Muscle of arm (tissue), 14 donors: Measurements from ENCODE around the gene CTRB2. TPM values are rescaled to one million over a fixed set of nuclear protein-coding genes. Genes with fewer than 3 reads are reported as not detected.

Experiments
- DNase-seq: peaks from one replicate; pipeline ENCODE4 v3.0.0-alpha.2; 2013
- long read RNA-seq, 11 donors: transcript quantifications; one replicate each; lab custom pipeline, GENCODE V29; 2026
- polyA plus RNA-seq, 12 donors: library from polyadenylated mRNA; unstranded; fragments of 120-200 nt; gene quantifications; one replicate each; pipeline ENCODE4 v1.2.1, GENCODE V29; 2013; ENCODE audit not compliant: insufficient read length in 12 of 12

The CTRB2 gene
- under 1 TPM in 6 of 12 donors, not detected in 6; 0.17 to 0.85 (median 0.44) TPM for polyA plus RNA-seq
- long read RNA-seq, donor 1 = 0 reads
- long read RNA-seq, donor 2 = 0 reads
- long read RNA-seq, donor 3 = 0 reads
- long read RNA-seq, donor 4 = 0 reads
- long read RNA-seq, donor 5 = 0 reads
- long read RNA-seq, donor 6 = 0 reads
- long read RNA-seq, donor 7 = 0 reads
- long read RNA-seq, donor 8 = 0 reads
- long read RNA-seq, donor 9 = 0 reads
- long read RNA-seq, donor 10 = 0 reads
- long read RNA-seq, donor 11 = 0 reads

DNA sequence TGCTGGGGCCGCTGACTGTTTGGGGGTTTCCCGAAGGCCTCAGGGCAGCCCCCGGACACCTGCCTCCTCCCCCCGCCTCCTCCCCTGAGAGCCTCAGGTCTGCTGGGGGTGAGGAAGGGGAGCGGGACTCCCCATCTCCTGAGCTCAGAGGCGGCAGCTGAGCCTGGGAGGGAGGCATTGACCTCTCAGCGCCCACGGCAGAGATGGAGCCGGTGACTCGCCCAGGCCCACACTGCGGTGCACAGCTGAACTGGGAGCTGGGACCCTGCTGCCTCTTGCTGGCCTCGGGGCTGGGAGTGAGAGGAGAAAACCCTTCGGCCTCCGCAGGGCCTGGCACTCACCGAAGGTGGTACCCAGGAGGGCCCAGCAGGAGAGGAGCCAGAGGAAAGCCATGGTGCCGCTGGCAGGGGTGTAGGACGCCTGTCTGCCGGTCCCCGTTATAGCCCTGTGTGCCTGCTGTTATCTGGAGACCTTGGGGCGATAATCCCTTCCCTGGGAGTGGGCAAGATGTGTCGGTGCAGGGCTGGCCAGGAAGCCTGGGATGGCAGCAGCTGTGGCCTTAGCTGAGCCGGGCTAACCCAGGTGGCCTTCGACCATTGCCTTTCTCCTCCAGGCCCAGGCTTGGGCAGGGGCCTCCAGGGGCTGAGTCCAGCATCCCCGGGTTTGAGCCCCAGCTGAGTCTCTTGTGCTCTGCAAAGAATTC lies at the start of gene CTRB2:
Gene CTRB2, minus strand, starts transcription at position 413 of the 703 bp plus-strand sequence. Its CDS starts 20 bp downstream, at position 393.
- DNase-seq = no peak

DNA sequence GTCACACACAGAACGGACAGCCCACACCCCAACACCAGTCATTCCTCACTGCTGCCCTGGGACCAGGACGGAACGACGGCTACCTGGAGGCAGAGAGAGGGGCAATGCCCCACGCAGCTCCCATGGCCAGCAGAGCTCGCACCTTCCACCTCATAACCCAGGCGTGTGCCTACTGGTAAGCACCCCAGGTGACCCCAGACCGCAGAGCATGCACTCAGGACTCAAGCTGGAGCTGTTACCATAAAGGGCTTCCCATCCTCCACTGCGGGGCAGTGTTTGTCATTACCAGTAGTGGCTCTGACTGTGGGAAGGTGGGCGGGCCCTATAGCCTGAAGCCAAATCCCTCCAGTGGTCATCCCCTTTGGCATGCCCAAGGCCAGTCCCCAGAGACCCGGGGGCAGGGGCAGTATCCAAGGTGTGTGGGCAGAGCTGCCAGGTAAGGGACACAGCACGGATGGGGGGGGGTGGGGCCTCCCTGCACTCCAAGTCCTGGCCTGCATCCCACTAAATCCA lies 49.2 kb upstream of the CTRB2 start:
- no peak for DNase-seq

DNA sequence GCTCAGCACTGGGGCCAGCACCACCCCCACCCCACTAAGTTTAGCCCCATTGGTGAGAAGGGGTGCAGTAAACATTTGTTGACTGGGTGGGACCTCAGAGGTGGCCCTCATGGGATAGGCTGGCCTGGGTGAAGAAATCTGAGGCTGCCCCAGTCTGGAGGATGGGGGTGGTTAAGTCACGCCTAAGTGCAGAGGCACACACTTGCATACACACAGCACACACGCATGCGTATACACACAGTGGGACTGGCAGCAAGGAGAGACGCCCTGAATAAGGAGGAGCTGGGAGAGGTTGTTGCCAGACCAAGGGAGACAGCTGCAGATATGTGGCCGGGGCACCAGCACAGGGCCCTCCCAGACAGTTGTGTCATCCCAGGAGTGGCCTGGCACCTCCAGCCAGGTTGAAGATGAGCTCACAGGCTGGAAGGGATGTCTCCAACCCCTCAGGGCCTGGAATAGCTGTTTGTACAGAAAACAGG lies 47.4 kb upstream of the CTRB2 start:
- no peak for DNase-seq

DNA sequence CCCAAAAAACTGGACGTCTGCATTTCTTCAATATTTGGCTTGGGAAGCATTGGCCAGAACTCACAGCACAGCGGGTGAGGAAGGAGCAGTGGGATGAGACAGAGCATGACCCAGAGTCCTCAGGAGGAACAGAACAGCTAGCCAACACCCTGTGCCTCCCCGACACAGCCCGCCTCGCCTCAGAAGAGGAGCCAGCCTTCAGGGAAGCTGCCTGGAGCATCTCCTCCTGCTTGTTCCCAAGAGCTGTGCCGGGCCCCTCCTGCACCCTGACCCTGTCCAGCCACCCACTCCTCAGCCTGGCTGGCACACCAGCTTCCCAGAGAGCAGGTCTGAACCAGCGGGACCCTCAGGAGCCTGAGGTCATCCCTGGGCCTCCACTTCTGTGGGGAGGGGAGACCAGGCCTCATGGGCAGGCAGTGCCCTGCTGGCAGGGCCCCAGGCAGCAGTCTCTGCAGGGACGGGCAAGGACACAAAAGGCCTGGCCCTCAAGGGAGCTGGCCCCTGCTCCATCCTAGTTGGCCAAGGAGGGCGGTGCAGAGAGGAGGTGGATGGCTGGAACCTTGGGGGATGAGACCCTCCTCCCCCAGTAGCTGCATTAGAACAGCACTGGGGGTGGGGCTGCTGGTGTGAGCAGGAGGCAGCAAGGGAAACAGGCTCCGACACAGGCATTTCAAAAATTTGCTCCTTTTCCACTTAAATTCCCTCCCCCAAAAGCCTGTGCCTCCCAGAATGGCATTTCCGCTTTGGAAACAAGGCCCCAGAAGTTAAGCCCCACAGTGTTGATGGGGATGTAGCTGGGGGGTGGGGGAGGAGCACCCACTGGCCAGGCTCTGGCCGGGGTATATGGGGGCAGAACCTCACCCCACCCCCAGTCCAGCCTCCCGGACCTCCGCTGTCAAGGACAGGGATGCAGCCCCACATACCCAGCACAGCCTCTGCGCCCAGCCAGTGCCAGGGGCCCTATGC lies 46.3 kb upstream of the CTRB2 start:
- DNase-seq = no peak

DNA sequence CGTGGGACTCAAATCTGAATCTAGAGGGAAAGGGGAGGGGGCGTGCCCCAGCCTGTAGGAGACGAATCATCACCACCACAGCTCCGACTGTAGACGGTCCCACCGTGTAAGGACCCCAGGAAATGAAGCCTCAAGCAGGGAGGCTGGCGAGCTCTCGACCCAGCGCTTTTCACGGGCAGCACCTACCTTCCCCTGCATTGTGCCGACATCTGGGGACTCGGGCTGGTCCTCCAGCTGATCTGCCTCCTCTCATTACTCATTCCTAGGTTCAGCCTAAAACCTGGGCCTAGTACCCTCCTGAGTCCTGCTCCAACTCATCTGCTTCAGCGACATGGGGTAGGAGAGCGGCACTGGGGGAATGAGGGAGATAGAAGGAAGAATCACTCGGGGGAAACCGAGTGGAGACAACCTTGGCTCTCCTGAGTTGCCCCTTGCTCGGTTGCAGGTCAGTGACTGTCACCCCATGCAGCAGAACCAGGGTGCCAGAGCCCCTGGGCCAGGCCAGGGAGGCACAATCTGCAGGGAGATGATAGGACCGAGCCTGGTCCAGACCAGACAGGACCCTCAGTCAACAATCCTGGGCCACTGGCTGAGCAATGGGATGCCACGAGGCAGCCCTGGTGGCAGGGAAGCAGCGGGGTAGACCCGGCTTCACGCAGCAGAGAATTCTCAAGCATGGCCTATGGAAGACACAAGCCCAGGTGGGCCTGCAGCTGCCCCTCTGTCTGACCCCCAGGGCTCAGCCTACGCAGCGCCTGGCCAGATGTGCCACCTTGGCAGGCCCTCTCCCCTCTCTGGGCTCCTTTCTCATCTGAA lies 45.3 kb upstream of the CTRB2 start:
- no peak for DNase-seq

DNA sequence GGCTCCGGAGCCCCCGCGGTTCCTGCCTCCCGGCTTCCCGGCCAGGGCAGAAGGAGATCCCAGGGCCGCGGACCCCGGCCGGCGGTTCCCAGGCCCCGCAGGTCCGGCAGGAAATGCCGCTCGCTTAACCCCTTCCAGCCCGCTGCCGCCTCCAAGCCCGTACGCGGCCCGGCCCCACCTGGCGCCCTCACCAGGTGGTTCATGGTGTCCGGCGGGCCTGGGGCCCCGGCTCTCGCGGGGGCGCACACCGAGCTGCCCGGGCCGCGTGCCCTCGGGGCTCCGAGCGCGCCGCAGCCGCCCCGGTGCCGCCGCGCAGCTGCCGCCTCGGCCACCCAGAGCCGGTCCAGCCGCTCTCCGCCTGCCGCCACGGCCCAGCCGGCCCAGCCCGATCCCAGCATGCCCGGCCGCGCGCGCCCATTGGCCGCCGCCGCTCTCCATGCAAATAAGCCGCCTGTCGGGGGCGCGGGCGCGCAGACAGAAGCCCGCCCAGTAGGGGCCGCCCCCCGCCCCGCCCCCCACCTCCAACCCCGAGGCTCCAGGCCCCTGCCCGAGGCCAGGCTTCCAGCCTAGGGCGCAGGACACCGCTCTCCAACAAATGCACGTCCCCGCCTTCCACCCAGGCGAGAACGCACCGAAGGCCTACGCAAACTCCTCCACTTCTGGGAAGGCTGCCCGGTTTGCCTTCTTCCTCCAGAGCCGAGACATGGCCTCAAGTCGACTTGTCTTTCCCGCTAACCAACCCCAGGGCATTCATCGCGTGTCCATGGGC lies 44.5 kb upstream of the CTRB2 start, which contains the start of gene BCAR1:
Gene BCAR1, minus strand, starts transcription at position 345 of the 769 bp plus-strand sequence. Its CDS starts 142 bp downstream, at position 203.
- DNase-seq = peak; percentile 81

DNA sequence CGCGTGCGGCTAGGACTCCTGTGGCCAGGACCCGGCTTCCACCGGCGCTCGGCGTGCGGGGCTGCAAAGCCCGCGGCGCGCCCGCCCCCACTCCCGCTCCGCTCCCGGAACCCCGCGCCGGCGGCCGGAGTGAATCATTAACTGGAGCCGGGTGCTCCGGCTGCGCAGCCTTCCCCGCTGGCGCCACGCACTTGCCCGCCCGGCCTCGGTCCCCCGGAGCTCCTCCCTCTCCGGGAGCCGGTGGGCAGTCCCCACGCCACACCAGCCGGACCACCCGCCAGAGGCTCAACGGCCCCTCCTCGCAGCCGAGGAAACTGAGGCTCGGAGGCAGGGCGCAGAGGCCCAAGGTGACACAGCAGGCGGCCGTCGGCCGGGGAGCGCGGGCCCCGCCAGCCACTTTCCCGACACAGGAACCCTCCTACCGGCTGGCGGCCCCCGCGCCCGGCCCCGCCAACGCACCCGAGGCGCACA lies 43.9 kb upstream of the CTRB2 start:
- DNase-seq = no peak

DNA sequence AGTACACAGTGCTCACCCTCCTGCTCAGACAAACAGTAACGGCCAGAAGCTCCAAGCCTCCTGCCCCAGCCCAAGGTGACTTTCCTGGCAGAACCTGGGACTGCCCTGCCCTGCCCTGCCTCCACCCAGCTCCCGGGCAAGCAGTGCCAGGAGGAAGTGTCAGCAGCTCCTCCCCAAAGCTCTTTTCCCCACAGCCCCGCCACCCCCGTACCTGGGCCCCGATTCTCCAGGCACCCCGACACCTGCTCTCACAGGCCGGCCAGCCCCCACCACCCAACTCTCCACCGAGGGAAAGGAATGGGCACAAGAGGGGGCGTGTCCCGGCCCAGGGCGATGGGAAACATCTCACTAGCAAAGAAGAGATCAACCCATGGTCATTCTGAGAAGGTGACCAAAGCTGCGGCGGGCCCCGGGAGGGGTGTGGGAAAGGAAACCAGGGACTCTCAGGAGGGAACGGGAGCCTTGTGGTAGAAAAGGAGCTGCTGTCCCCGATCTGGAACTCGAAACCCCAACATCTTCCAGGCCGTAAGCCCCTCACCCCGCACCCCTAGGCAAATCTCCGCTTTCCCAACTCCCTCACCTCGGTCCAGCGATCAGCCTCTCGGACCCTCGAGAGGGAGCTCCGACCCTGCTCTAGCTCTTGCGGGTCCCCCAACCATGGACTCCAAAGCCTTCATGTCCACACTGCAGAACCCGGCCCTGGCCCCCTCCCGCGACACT lies 43.3 kb upstream of the CTRB2 start:
- DNase-seq = no peak

DNA sequence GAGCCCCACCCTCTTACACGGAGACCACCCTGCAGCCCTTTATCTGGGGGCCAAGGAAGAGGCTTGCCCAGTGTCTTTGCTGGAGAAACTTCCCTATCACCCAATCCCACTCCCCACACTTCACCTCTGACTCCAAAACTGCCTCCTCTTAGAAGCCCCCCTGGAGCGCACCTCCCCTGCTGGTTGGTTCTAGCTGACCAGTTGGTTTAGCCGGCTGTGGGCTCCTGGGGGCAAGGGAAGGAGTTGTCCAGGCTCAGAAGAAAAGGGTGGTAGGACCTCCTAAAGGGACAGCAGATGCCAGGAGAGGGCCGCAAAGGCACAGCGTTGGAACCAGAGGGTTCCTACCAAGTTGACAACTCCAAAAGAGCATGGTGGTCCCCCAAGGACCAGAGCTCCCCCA lies 42.5 kb upstream of the CTRB2 start:
- DNase-seq = no peak

DNA sequence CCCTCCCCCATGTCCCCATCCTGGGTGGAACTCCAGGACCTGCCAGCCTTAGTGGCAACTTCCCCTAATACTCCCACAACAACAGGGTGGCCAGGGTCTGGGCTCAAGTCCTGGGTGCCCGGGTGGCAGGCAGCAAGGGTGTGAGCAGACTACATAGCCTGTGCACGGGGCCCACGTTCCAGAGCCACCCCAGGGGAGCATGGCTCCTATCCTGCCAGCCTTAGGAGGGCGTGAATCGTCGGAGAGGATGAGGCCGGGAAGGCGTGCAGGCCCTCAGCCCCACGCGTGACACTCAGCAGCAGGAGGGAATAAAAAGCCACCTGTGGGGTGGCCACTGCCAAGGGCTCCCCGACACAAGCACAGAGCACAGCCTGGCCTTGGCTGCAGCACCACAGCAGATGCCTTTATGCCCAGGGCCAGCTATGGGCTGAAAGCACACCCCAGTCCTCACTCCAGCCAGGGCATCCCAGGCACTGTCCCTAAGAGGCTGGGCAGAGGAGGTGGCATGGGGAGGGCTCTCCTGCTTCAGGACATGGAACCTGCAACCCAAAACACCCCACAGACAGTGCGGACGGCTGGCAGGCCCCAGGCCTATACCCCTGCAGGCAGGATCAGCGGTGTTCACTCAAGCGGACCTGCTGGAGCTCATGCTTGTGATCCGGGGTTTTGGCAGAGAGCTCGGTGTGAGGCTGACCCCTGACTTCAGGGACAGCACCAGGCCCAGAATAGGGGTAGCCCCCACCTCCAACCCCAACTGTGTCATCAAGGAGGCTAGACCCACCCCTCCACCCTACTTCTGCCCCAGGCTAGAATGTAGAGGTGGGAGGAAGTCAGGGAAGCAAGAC lies 41.8 kb upstream of the CTRB2 start:
- no peak for DNase-seq

DNA sequence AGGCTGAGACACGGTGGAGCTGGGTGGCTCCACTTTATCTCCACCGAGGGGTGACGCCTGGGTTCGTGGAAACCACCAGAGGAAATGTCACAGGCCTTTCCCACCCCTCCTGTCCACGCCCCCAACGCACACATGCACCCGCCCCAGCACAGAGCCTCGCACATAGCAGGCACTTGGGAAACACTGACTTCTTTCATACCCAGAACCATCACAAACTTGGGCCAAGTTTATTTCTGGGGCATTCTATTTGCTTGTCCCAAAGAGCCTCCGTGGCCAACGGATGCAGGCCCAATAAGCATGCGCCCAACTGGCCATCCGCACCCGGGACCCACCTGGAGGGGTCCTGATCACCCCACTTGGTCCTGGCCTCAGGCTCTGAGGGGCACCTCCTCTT lies 41.2 kb upstream of the CTRB2 start:
- DNase-seq = no peak

DNA sequence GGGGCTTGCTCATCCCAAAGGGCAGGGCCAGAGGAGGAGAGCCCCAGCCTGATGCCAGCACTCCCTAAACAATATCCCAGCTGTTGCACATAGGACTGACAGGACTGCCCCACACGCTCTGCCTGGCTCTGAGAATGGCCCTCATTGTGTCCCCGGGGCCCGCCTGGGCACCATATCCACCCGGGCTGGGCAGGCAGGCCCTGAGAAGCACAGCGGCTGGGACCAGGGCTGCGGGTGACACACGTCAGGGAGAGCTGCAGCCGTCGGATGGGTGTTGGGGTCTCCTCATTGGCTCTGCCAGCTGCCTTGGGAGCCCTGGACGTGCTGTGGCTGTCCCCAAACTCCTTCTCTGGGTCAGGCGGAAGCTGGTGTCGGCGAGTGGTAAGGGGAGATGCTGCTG lies 40.3 kb upstream of the CTRB2 start:
- no peak for DNase-seq

DNA sequence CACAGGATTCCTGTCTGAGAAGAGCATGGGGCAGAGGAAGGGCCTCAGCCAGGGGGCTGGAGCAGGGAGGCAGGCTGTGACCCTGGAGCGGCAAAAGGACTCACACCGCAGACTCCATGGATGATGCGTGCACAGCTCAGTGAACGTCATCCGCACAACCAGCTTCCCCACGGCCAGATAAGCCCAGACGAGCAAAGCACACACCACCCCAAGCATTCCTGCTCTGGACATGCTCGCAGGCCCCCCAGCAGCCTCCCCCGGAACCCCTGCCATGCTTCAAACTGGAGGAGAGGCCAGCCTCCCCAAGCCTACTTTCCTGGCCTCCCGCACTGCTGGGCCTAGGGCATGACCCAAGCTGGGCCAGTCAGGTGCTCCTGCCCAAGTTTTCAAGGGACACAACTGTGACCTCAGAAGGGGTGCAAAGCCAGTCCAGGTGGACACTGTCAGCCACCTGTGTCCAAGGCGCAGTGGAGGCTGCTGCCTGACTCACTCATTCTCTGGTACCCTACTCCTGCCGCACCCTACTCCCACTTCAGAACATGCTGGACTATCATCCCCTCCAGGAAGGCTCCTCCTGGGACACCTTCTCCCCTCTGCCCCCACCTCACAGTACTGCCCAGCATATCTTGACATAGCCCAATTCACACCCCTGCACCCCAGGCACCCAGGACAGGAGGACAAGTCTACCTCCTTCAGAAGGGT lies 39.7 kb upstream of the CTRB2 start:
- no peak for DNase-seq

DNA sequence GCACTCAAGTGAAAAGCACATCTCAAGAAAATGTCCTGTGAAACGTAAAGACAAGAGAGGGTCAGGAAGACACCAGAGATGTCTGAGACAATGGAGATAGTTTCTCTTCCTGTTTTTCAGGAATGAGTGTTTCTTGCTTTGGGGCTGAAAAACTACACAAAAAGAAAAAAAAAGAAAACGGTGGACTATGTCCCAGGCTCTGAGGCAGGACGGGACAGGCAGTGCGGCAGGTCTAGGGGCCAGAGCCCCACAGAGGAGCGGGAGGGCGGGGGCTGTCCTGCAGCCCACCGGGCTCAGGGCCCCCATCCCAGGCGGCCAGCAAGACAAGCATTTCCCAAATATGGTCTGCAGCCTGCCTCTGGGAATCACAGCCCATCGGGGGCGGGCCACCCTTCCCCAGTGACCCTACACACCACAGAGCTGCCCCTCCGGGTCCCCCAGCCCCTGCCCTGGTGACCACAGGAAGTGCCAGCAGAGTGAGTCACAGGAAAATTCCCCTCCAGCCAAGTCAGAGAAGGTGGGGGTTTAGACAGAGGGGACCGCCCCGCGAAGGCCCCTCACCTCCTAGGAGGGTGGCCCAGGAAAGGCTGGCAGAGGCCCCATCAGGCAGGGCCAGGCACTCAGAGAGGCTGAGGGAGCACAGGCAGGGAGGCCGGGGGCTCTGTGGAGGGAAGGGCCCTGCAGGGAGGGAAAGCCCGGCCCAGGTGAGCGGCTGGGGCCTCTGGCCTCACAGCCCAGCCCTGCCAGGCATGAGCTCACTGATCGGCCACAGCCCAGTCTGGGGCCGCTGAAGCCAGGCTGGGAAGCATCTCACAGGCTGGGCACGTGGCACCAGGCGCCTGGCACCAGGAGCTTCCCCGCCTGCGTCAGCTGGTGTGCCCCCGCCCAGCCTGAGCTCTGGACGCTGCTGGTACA lies 38.1 kb upstream of the CTRB2 start:
- peak; percentile 75 for DNase-seq

DNA sequence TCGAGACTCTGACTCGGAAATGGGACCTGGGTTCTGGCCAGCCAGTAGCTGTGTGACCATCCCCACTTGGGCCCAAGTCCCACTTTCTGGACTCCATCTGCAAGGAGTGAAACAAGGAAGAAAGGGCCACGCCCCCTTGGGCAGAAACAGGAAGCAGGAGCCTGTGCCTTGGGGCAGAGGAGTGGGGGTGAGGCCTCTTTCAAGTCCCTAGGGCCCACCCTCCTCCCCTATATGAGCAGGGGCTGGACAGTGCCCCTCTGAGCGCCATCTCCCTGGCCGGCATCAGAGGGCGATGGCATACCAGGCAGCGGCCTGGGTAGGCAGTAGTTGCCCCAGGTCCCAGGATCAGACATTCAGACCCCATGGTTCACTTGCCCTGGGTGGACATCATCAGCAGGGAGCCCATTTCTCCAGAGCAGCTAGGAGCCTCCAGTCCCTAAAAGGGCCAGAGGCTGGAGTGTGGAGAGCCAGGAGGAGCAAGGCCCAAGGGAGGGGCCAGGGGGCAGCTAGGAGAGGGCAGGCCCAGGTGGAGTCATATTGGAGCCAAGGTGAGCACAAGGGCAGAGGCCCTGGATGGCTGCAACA lies 37.4 kb upstream of the CTRB2 start:
- no peak for DNase-seq

DNA sequence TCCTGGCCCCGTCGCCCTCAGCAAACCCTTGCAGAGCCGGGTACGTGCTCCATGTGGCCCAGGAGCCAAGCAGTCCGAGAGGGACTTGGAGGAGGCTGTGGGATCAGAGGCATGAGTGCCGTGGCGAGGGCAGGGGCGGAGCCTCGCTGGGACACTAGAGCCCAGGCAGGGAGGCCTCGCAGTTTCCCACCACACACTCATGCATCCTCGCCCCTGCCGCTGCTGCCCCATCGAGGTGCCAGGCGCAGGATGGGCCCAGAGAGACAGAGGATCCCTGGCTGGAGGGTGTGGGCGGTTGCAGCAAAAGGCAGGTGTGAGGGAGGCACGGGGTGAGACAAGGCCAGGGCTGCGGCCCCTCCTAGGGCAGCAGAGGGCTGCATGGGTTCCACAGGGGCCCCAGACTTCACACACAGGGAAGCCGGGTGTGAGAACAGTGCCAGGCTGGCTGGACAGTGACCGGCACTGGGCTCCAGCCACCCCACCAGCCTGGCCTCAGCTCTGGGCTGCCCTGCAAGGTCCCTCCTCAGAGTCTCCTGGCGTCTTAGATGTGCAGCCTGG lies 36.8 kb upstream of the CTRB2 start:
- no peak for DNase-seq
